ENCODE data around the gene GPC1. TPM values are rescaled to one million over a fixed set of nuclear protein-coding genes. Genes with fewer than 3 reads are reported as not detected.

Gene GPC1
- total and polyA plus RNA-seq, 2 donors = 21.1 to 53.8 TPM

DNA sequence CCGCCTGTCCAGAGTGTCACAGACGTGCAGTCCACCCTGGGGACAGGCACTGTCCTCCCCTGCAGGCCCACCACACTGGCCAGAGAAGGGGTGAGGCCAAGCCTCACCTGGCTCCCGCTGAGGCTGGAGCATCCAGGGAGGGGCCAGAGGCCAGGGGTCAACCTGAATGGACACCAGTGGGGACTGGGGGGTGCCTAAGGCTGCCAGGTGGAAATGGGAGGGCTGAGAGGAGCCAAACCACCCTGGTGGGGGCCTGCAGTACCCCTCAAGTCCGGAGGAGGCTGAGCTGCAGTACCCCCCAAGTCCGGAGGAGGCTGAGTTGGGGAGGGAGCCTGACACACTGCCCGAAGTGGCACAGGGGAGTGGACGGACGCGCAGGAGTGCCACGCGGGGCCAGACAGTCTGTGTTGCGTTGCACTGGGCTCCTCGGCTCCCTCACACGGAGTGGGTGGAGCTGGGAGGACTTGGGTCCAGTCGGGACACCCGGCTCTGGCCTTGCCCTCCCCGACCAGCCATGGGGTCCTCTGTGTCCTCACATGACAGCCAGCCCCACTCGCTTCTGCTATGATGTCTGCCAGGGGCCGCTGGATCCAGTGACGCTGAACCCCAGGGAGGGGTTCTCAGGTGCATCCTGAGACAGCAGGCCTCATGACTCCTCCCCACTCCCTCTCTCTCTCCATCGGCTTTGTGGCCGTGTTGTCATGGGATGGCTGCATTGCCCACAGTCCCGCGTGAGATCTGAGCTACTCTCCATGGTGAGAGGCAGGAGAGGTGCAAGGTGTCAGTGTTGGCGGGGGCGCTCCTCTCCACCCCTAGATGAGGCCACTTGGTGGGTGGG, 22.3 kb upstream of the GPC1 start:
- Histone ChIP-seq H3K4me3 (ENCODE audit: low read depth, low read length) (no peak overlapping the region), H3K27ac (ENCODE audit: low read depth) (no peak overlapping the region), H3K4me1 (ENCODE audit: insufficient read depth) (no peaks in the 10 kb centered on the region), H3K36me3 (ENCODE audit: insufficient read depth) (no peaks in the 10 kb centered on the region)
- no peak for DNase-seq (ENCODE audit: extremely low spot score)
- WGBS = 92% methylated on average over 26 of the region's 26 CpGs

DNA sequence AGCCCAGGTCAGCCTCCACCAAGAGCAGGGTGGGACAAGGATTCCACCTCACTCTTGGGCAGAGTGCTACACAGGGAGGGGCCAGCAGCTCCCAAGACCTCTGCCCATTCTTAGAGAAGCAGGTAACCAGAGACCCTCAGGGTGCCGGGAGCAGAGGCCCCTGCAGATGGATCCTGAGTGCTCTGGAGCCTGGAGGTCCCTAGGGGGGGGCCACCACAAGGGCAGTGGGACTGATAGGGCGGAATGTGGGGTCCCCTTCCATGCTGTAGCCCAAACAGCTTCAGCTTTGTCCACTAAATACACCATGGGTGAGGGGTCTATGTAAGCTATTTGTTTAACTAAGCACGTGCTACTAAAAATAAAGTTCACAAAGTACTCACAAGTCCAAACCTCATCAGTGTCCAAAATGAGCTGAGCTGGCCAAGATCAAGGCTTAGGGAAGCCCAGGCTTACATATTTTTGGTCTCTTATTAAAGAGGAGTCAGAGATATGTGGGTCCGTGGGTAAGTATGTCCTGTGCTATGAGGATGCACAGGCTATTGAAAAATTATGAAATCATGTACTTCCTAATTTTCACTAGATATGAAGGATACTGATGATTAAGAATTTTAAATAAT, 21.5 kb upstream of the GPC1 start:
- no peak overlapping the region for H3K4me3 ChIP-seq (ENCODE audit: low read depth, low read length)
- no peak overlapping the region for H3K27ac ChIP-seq (ENCODE audit: low read depth)
- DNase-seq (ENCODE audit: extremely low spot score) = no peak
- WGBS = 70% methylated on average over 4 of the region's 4 CpGs
- no peaks in the 10 kb centered on the region for H3K4me1 ChIP-seq (ENCODE audit: insufficient read depth)
- H3K36me3 ChIP-seq (ENCODE audit: insufficient read depth) = no peaks in the 10 kb centered on the region

DNA sequence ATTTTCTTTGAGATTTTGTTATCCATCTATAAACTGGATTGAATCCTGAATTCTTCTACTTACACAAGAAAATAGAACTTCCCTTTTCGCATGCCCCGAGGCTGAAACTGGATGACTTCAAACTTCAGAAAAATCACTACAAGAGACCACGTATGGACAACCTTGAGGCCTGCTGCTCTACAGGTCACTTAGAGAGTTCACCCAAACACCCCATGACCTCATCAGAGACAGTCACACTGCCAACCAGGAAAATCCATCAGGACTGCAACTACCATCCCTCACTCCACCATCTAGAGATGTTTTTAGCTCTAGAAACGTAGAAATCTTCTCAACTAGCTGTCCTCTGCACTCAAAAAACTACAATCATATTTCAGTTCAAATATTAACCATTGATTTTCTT, 18.6 kb upstream of the GPC1 start:
- Histone ChIP-seq H3K27ac (ENCODE audit: low read depth) (no peak overlapping the region), H3K36me3 (ENCODE audit: insufficient read depth) (no peaks in the 10 kb centered on the region), H3K4me1 (ENCODE audit: insufficient read depth) (no peaks in the 10 kb centered on the region), H3K4me3 (ENCODE audit: low read depth, low read length) (no peak overlapping the region)
- no peak for DNase-seq (ENCODE audit: extremely low spot score)
- 77% methylated on average over 4 of the region's 4 CpGs for WGBS

DNA sequence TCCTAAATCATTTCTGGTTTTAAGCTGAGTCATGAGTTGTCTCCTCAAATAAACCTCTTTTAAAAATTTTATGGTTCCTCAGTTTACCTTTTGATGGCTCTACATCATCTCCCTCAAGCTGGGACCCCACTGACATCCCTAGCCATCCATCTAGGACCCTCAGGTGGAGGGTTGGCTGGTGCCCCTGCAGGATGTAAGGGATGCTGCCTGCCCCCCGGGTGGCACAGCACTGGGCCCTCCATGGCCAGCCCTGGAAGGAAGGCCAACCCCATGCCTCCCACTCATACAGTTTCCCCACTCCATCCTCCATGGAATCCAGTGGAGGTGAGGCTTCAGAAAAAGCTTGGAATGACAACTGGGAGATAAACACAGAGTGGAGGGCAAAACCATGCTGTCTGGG, 17.2 kb upstream of the GPC1 start:
- no peaks in the 10 kb centered on the region for H3K4me1 ChIP-seq (ENCODE audit: insufficient read depth)
- no peak for DNase-seq (ENCODE audit: extremely low spot score)
- H3K4me3 ChIP-seq (ENCODE audit: low read depth, low read length) = no peak overlapping the region
- no peaks in the 10 kb centered on the region for H3K36me3 ChIP-seq (ENCODE audit: insufficient read depth)
- 100% methylated on average over 1 of the region's 1 CpG for WGBS
- H3K27ac ChIP-seq (ENCODE audit: low read depth) = no peak overlapping the region

DNA sequence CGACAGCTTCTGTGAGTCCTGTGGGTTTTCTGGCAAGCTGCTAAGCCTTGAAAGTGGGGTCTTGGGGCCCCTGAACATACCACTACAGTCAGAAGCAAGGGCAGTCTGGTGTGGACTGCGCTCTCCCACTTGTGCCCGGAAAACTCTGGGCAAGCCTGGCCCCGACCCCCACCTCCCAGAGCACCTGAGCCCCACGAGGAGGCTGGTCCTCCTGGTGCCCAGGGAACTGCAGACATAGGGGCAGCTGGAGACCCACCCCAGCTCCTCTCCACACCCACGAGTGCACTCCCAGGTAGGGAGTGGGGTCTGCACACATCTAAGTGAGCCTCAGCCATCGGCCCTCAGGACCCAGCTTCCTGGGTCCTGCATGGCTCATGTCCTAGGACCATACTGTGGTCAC, 16.2 kb upstream of the GPC1 start:
- Histone ChIP-seq H3K4me1 (ENCODE audit: insufficient read depth) (no peaks in the 10 kb centered on the region), H3K27ac (ENCODE audit: low read depth) (no peak overlapping the region), H3K4me3 (ENCODE audit: low read depth, low read length) (no peak overlapping the region), H3K36me3 (ENCODE audit: insufficient read depth) (no peaks in the 10 kb centered on the region)
- DNase-seq (ENCODE audit: extremely low spot score) = no peak
- 87% methylated on average over 7 of the region's 7 CpGs for WGBS

DNA sequence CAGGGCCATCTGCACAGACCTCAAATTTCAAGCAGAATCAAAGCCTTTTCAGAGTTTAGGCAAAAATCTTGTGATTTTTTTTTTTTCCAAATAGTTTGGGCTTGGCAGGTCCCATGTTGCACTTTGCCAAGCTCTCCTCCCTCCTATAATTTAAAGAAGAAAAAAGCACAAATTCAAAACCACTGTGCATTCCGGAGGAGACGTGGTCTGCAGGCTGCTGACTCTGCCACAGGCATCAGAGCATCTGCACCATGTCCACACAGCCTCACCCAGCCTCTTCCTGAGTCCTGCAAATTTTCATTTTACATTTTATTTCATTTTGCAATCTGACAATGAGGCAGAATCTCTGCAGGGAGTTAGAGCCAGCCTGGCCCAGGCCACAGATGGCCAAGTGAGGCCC, 15.7 kb upstream of the GPC1 start:
- no peaks in the 10 kb centered on the region for H3K4me1 ChIP-seq (ENCODE audit: insufficient read depth)
- no peaks in the 10 kb centered on the region for H3K36me3 ChIP-seq (ENCODE audit: insufficient read depth)
- no peak overlapping the region for H3K4me3 ChIP-seq (ENCODE audit: low read depth, low read length)
- no peak for DNase-seq (ENCODE audit: extremely low spot score)
- no peak overlapping the region for H3K27ac ChIP-seq (ENCODE audit: low read depth)
- WGBS = 63% methylated on average over 2 of the region's 2 CpGs

DNA sequence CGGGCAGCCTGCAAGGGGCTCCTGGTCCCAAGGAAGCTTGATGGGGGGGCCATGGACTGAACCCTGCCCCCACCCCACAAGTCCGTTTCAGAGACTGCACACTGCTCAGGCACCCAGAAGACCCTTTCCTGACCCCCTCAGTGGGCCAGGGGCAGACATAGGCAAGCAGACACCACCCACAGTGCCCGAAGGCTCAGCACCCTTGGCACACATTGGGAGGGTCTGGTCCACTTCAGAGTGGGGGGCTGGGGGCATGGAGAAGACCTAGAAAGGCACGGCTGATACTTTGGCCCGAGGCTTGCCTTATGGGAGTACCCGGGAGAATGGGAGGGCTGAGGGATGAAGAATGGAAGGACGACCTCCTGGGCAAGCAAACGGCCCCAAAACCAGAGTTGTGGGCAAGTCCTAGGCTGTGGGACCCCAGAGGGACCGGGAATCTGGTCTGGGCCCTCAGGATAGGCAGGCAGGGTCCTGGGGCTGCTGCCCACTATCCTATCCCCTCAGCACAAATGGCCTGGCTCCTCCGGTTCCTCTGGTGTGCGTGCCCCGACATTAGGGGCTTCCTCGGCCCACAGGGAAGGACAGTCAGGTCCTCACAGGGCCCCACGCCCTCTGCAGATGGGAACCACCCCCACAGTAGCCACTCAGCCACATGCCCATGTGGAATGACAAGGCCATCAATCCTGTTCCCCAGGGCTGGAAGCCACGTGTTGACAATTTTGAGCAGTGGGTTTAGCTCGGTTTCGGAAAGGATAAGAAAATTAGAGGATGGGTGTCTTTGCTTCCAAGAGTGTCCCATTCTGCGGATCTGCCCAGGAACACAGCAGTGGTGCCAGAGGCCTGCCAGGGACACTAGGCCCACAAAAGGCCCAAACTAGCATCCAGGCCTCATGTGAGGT, 15.0 kb upstream of the GPC1 start:
- no peak overlapping the region for H3K4me3 ChIP-seq (ENCODE audit: low read depth, low read length)
- no peak for DNase-seq (ENCODE audit: extremely low spot score)
- H3K27ac ChIP-seq (ENCODE audit: low read depth) = no peak overlapping the region
- H3K36me3 ChIP-seq (ENCODE audit: insufficient read depth) = no peaks in the 10 kb centered on the region
- no peaks in the 10 kb centered on the region for H3K4me1 ChIP-seq (ENCODE audit: insufficient read depth)
- 92% methylated on average over 18 of the region's 18 CpGs for whole genome bisulfite sequencing

DNA sequence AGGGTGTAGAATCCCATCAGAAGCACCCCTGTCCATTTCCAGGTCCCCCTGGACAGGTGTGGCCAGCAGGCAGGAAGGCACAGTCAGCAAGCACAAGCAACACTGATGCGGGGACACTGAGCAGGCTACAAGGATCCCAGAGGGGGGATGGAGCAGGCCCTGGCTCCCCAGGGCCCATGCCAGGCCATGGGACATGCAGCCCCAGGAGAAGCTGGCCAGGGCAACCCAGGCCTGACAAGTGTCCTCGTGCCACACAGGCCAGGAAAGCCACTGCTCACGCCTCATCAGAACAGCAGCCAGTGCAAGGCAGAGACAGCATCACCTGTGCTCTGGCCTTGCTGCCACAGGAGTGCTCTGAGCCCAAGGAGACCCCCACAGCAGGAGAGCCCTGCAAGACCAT, 14.1 kb upstream of the GPC1 start:
- WGBS = 86% methylated on average over 3 of the region's 3 CpGs
- Histone ChIP-seq H3K4me3 (ENCODE audit: low read depth, low read length) (no peak overlapping the region), H3K27ac (ENCODE audit: low read depth) (no peak overlapping the region), H3K36me3 (ENCODE audit: insufficient read depth) (no peaks in the 10 kb centered on the region), H3K4me1 (ENCODE audit: insufficient read depth) (no peaks in the 10 kb centered on the region)
- DNase-seq (ENCODE audit: extremely low spot score) = no peak

DNA sequence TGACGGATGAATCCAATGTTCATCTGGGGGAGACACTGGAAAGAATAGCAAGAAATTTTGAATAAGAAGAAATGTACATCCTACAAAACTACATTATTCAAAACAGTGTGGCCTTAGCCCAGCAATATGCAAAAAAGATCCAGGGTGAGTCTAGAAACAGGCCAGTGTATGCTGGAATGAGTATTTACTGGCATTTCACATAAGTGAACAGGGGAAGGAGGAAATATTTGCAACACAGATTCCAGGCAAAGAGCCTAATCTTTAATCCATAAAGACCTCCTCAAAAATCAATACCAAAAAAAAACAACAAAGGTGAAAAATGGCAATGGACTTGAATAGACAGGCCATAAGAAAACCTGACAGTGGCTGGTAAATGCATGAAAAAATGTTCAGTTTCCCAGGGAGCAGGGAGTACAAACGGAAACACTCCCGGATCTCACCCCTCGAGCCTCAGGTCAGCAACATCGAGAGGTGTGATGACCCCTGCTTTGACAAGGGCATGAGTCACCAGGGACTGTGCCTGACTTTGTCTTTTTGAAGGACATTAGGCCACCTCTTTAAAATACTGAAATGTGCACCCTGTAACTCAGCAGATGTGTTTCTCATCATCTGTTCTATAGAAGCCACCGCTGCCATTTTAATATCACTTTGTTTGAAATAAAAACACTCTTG, 12.7 kb upstream of the GPC1 start:
- no peak overlapping the region for H3K27ac ChIP-seq (ENCODE audit: low read depth)
- DNase-seq (ENCODE audit: extremely low spot score) = no peak
- H3K36me3 ChIP-seq (ENCODE audit: insufficient read depth) = no peaks in the 10 kb centered on the region
- no peak overlapping the region for H3K4me3 ChIP-seq (ENCODE audit: low read depth, low read length)
- no peaks in the 10 kb centered on the region for H3K4me1 ChIP-seq (ENCODE audit: insufficient read depth)
- 86% methylated on average over 6 of the region's 6 CpGs for WGBS

DNA sequence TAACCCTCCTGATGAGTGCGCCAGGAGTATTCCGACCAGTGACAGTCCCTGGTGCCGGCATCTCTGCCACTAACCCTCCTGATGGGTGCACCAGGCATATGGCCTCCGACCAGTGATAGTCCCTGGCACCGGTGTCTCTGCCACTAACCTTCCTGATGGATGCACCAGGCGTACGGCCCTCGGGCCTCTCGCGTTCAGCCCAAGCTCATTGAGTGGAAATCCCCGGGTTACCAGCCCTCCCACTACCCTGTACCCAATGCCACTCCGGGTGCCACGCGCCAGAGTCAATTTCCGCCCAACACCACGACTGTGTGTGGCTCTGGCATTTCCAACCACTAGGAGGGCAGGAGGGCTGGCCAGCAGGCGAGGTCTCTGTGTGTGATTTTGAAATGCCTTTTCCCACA, 11.7 kb upstream of the GPC1 start:
- no peak for DNase-seq (ENCODE audit: extremely low spot score)
- 89% methylated on average over 17 of the region's 17 CpGs for WGBS
- Histone ChIP-seq H3K36me3 (ENCODE audit: insufficient read depth) (no peaks in the 10 kb centered on the region), H3K4me1 (ENCODE audit: insufficient read depth) (no peaks in the 10 kb centered on the region), H3K27ac (ENCODE audit: low read depth) (no peak overlapping the region), H3K4me3 (ENCODE audit: low read depth, low read length) (no peak overlapping the region)

DNA sequence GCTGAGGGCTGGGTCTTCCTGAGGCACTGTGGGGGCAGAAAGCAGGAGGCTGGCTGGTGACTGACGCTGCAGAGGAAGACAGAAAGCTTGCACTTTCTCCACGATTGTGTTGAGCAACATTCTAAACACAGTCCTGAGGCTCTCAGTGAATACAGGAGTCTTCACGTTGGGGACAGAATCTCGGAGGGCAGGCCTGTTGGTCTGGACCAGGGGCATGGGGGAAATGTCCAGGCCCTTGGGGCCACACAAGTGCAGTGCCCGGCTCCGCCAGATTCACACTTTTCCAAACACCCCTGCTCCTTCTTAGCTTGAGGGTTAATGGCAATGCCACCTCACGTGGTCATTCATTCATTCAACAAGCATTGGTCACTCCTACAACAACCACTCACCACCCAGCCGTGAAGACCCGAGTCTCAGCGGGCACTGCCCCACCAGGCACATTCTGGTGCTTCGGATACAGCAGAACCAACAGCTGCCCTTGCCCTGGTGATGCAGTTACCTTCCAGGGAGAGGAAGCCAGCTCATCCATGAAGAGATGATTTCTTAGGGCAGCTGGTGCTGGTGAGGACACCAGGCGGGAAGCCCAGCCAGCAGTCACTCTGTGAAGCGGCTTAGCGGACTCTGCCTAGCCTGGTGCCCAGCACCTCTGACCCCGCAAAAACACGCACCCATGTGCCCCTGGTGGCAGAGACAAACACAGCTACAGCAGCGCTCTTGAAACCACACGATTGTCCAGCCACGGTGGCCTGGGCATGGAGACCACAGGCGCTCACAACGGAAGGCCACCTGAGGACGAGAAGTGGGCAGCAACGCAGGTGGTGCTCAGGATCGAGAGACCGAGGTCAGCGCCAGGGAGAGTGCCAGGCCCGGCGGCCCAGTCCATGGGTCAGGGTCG, 10.9 kb upstream of the GPC1 start:
- Histone ChIP-seq H3K4me1 (ENCODE audit: insufficient read depth) (no peaks in the 10 kb centered on the region), H3K36me3 (ENCODE audit: insufficient read depth) (no peaks in the 10 kb centered on the region), H3K4me3 (ENCODE audit: low read depth, low read length) (no peak overlapping the region), H3K27ac (ENCODE audit: low read depth) (no peak overlapping the region)
- DNase-seq (ENCODE audit: extremely low spot score) = no peak
- WGBS = 91% methylated on average over 29 of the region's 29 CpGs

DNA sequence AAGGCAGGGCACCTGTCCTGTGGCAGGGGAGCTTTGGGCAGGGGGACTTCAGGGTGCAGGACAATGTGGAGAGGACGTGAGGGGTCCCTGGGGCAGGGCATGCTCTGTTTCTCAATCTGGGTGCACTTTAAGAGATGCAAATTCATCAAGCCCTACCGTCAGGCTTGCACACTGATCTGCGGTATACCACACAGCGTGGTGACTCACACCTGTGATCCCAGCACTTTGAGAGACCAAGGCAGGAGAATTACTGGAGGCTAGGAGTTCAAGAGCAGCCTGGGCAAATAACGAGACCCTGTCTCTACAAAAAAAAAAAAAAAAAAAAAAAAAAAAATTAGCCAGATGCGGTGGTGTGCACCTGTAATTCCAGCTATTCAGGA, 10.2 kb upstream of the GPC1 start:
- no peak overlapping the region for H3K4me3 ChIP-seq (ENCODE audit: low read depth, low read length)
- WGBS = 90% methylated on average over 6 of the region's 6 CpGs
- no peak overlapping the region for H3K27ac ChIP-seq (ENCODE audit: low read depth)
- H3K4me1 ChIP-seq (ENCODE audit: insufficient read depth) = no peaks in the 10 kb centered on the region
- no peak for DNase-seq (ENCODE audit: extremely low spot score)
- no peaks in the 10 kb centered on the region for H3K36me3 ChIP-seq (ENCODE audit: insufficient read depth)

DNA sequence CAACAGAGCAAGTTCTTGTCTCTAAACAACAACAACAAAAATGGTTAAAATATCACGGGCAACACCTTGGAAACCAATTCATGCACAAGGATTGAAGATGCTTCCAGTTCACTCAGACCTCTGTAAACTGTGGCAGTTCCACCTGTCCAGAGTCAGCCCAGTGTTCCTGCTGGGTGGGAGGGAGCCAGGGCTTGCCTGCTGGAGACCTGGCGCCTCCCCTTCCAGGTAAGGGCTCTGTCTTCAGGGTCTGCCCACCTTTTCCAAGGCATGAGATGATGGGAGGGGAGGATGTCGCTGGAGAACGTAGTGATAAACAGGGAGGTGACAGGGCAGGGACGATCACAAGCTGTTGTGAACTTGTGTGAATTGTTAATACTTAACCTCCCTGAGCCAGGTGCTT, 9.8 kb upstream of the GPC1 start:
- Histone ChIP-seq H3K36me3 (ENCODE audit: insufficient read depth) (no peaks in the 10 kb centered on the region), H3K4me1 (ENCODE audit: insufficient read depth) (no peaks in the 10 kb centered on the region), H3K27ac (ENCODE audit: low read depth) (no peak overlapping the region), H3K4me3 (ENCODE audit: low read depth, low read length) (no peak overlapping the region)
- DNase-seq (ENCODE audit: extremely low spot score) = no peak
- WGBS = 84% methylated on average over 5 of the region's 5 CpGs
